ENCODE results near the gene DACH1.

- TF ChIP-seq GATA2 (IDR thresholded peaks at IDR 0.05; ENCODE audit: insufficient read depth, insufficient read length, low read depth, low read length) = no peak
- TF ChIP-seq POLR2A (IDR thresholded peaks at IDR 0.05; ENCODE audit: low read depth, low read length) = no peak
Measured at GRCh38 chr13:71546881-71547280, 320.1 kb downstream of the DACH1 start.

Data from endothelial cell of umbilical vein (primary cell).